IMR-90 (cell line): ENCODE results near the gene SYCN. TPM values are rescaled to one million over a fixed set of nuclear protein-coding genes. Genes with fewer than 3 reads are reported as not detected.

Source experiments
- ATAC-seq: fragments of 200-7000 bp; cut with Tn5 transposase; 2 replicates; pipeline ENCODE4 v1.9.1; 2020; ENCODE audit warnings: low read depth, mild to moderate bottlenecking, moderate library complexity
- BruUV-seq: library from RNA; stranded (reverse); fragments of 400-500 nt; replicated peaks from 2 replicates; lab custom pipeline; 2021; lab: Mats Ljungman, UMichigan
- CTCF ChIA-PET: fragments of 300-600 bp; formaldehyde crosslinking; extraction: SDS; loops from one replicate; lab custom pipeline; 2021; ENCODE audit warnings: antibody characterized with exemption; lab: Yijun Ruan, JAX
- POLR2A ChIA-PET: fragments of 300-600 bp; sonication (Branson Sonifier 250); formaldehyde crosslinking; loops from one replicate; lab custom pipeline; 2022; ENCODE audit warnings: antibody characterized with exemption; ENCODE audit not compliant: unreplicated experiment; lab: Charles Lee
- DNase-seq: peaks from one replicate; pipeline ENCODE4 v3.0.0; 2013
- H2AFZ ChIP-seq: replicated peaks from 2 replicates; pipeline ENCODE3; 2013; ENCODE audit warnings: low read length, mild to moderate bottlenecking; ENCODE audit not compliant: poor library complexity
- H2AK5ac ChIP-seq: 2 replicates; pipeline ENCODE4 v1.6.1; 2013; ENCODE audit warnings: low read depth, low read length, inconsistent platforms
- H2AK9ac ChIP-seq: replicated peaks from 2 replicates; pipeline ENCODE3; 2013; ENCODE audit warnings: mild to moderate bottlenecking, low read depth, low read length, moderate library complexity; ENCODE audit not compliant: poor library complexity
- H2BK120ac ChIP-seq: 2 replicates; pipeline ENCODE4 v1.6.1; 2013; ENCODE audit warnings: low read depth, low read length, inconsistent platforms
- H2BK15ac ChIP-seq: 3 replicates; pipeline ENCODE4 v1.6.1; 2013; ENCODE audit warnings: low read depth, low read length, inconsistent platforms
- H2BK20ac ChIP-seq: 2 replicates; pipeline ENCODE4 v1.6.1; 2013; ENCODE audit warnings: low read depth, mild to moderate bottlenecking, inconsistent platforms, low read length, moderate library complexity
- H2BK5ac ChIP-seq: 2 replicates; pipeline ENCODE4 v1.6.1; 2013; ENCODE audit warnings: mild to moderate bottlenecking, low read depth, low read length, inconsistent platforms; ENCODE audit not compliant: poor library complexity, severe bottlenecking
- H3K14ac ChIP-seq: replicated peaks from 2 replicates; pipeline ENCODE4 v1.6.1; 2013; ENCODE audit warnings: low read depth, low read length, inconsistent platforms
- H3K18ac ChIP-seq: 2 replicates; pipeline ENCODE4 v1.6.1; 2013; ENCODE audit warnings: low read depth, low read length, control low read depth
- H3K23ac ChIP-seq: 2 replicates; pipeline ENCODE4 v1.6.1; 2013; ENCODE audit warnings: low read depth, low read length, inconsistent platforms
- H3K27ac ChIP-seq: 2 replicates; pipeline ENCODE4 v1.5.1; 2013; ENCODE audit warnings: mild to moderate bottlenecking, control low read depth, low read length; ENCODE audit not compliant: insufficient read depth
- H3K27me3 ChIP-seq: 2 replicates; pipeline ENCODE4 v1.6.1; 2013; ENCODE audit warnings: low read length; ENCODE audit not compliant: control insufficient read depth, insufficient read depth
- H3K36me3 ChIP-seq: 2 replicates; pipeline ENCODE4 v1.6.1; 2013; ENCODE audit warnings: low read length, mixed read lengths; ENCODE audit not compliant: control insufficient read depth, insufficient read depth
- H3K4ac ChIP-seq: 2 replicates; pipeline ENCODE4 v1.6.1; 2013; ENCODE audit warnings: low read depth, low read length, inconsistent platforms
- H3K4me1 ChIP-seq: 2 replicates; pipeline ENCODE4 v1.6.1; 2013; ENCODE audit warnings: low read length, mixed read lengths; ENCODE audit not compliant: control insufficient read depth, insufficient read depth
- H3K4me2 ChIP-seq: 2 replicates; pipeline ENCODE4 v1.6.1; 2013; ENCODE audit warnings: low read depth, mild to moderate bottlenecking, control low read depth, low read length, moderate library complexity
- H3K4me3 ChIP-seq: 2 replicates; pipeline ENCODE4 v1.5.1; 2013; ENCODE audit warnings: low read depth, mild to moderate bottlenecking, control low read depth, low read length, moderate library complexity; ENCODE audit not compliant: insufficient read depth
- H3K56ac ChIP-seq: 2 replicates; pipeline ENCODE4 v1.6.1; 2013; ENCODE audit warnings: low read length, inconsistent platforms; ENCODE audit not compliant: insufficient read depth; ENCODE audit errors: extremely low read depth
- H3K79me1 ChIP-seq, 2 experiments: 2 replicates each; pipeline ENCODE4 v1.6.1; 2013; ENCODE audit warnings: low read length in 2 of 2, inconsistent platforms in 1 of 2, low read depth in 1 of 2
- H3K9ac ChIP-seq: 2 replicates; pipeline ENCODE4 v1.6.1; 2013; ENCODE audit warnings: low read depth, low read length, control low read depth
- H3K9me1 ChIP-seq: 2 replicates; pipeline ENCODE4 v1.6.1; 2013; ENCODE audit warnings: low read length, inconsistent platforms; ENCODE audit not compliant: insufficient read depth
- H3K9me3 ChIP-seq: 2 replicates; pipeline ENCODE4 v1.6.1; 2013; ENCODE audit warnings: low read length; ENCODE audit not compliant: control insufficient read depth, insufficient read depth
- H4K20me1 ChIP-seq: 2 replicates; pipeline ENCODE4 v1.6.1; 2013; ENCODE audit warnings: low read length, inconsistent platforms; ENCODE audit not compliant: insufficient read depth
- H4K5ac ChIP-seq: 2 replicates; pipeline ENCODE4 v1.6.1; 2013; ENCODE audit warnings: mild to moderate bottlenecking, low read depth, low read length, control low read depth
- H4K8ac ChIP-seq, 2 experiments: 2 replicates each; pipeline ENCODE4 v1.6.1; 2013; ENCODE audit warnings: low read depth in 2 of 2, low read length in 2 of 2, control low read depth in 1 of 2, inconsistent platforms in 1 of 2
- H4K91ac ChIP-seq: 2 replicates; pipeline ENCODE4 v1.6.1; 2013; ENCODE audit warnings: low read depth, low read length, inconsistent platforms; ENCODE audit not compliant: insufficient read depth
- MAZ ChIP-seq: IDR thresholded peaks from 2 replicates; pipeline ENCODE4 v1.6.1; 2012; ENCODE audit warnings: low read depth, mild to moderate bottlenecking, low read length, improper control_type of control experiment, moderate library complexity, borderline replicate concordance
- WGBS, 2 experiments: methylation state at CpG; one replicate each; pipeline versions ENCODE4 v1.1.5 to v1.1.7; 2013; ENCODE audit warnings: missing lambda C conversion rate in 2 of 2; ENCODE audit not compliant: insufficient read length in 1 of 2; ENCODE audit errors: extremely low coverage in 2 of 2; 5-methylcytosine and 5-hydroxymethylcytosine counted together
- dilution Hi-C: fragments of 300-500 bp; cut with HindIII; formaldehyde crosslinking; loops from one replicate; pipeline ENCODE4 v1.14.3; 2018; ENCODE audit warnings: low sequenced_read_pairs; ENCODE audit not compliant: unreplicated experiment
- in situ Hi-C: fragments of 300-500 bp; cut with MboI; formaldehyde crosslinking; loops from 3 replicates; pipeline ENCODE4 v1.14.3; 2019; ENCODE audit warnings: low sequenced_read_pairs, inconsistent platforms, mixed read lengths
- intact Hi-C: fragments of 100-400 bp; cut with micrococcal nuclease; formaldehyde crosslinking; loops from 2 replicates; pipeline ENCODE4 v1.10.0; 2022
- polyA plus RNA-seq, 3 experiments: library from polyadenylated mRNA; depleted of rRNA; stranded (reverse); fragments of >200 nt; gene quantifications; 2 replicates each; pipeline ENCODE4 v1.2.3, GENCODE V29; 2012; ENCODE audit warnings: low replicate concordance in 1 of 3
- total RNA-seq: library from RNA; depleted of rRNA; stranded (reverse); fragments of >200 nt; gene quantifications from 2 replicates; pipeline ENCODE4 v1.2.3, GENCODE V29; 2012

SYCN gene
- total and polyA plus RNA-seq, 2 of the 4 experiments (the other 2 are of a cell fraction) = not detected

DNA sequence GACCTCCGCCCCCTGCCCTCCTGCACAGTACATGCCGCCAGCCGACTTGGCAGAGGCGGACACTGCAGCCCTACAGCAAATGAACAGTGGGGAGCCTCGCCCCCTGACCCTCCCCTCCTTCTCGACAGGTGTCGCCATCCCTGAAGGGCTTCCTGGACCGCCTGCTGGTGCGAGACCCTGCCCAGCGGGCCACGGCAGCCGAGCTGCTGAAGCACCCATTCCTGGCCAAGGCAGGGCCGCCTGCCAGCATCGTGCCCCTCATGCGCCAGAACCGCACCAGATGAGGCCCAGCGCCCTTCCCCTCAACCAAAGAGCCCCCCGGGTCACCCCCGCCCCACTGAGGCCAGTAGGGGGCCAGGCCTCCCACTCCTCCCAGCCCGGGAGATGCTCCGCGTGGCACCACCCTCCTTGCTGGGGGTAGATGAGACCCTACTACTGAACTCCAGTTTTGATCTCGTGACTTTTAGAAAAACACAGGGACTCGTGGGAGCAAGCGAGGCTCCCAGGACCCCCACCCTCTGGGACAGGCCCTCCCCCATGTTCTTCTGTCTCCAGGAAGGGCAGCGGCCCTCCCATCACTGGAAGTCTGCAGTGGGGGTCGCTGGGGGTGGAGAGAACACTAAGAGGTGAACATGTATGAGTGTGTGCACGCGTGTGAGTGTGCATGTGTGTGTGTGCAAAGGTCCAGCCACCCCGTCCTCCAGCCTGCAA is 25.6 kb downstream of the SYCN start:
- Histone ChIP-seq H2AFZ (no peak overlapping the region), H2BK5ac (no peak overlapping the region), H3K14ac (no peak overlapping the region), H3K4ac (no peak overlapping the region), H3K4me2 (no peak overlapping the region), H3K9ac (no peak overlapping the region), H3K4me1 (no peaks in the 10 kb centered on the region), H4K20me1 (no peaks in the 10 kb centered on the region), H3K36me3 (peaks cover 52% of the 10 kb centered on the region), H4K5ac (no peak overlapping the region), H2AK9ac (no peak overlapping the region), H3K9me3 (no peaks in the 10 kb centered on the region), H3K18ac (no peak overlapping the region), H2BK15ac (no peak overlapping the region), H3K23ac (no peak overlapping the region), H2BK20ac (no peak overlapping the region), H2BK120ac (no peak overlapping the region), H2AK5ac (no peak overlapping the region), H3K9me1 (no peaks in the 10 kb centered on the region), H3K79me1 (no peaks in the 10 kb centered on the region), H4K8ac (no peak overlapping the region), H3K27ac (no peak overlapping the region), H3K56ac (no peak overlapping the region), H4K91ac (no peak overlapping the region), H3K27me3 (no peaks in the 10 kb centered on the region), H3K4me3 (no peak overlapping the region)
- no peak for ATAC-seq
- in situ Hi-C loops = no loop called here
- CTCF ChIA-PET = no interaction called here
- no peak for DNase-seq
- WGBS, 2 experiments = 100% methylated on average over 2 of the region's 30 CpGs; no CpG with 5 or more reads in 1 of the 2 experiments
- no peak for TF ChIP-seq MAZ
- POLR2A ChIA-PET = no interaction called here
- dilution Hi-C loops = no loop called here
- intact Hi-C loops = no loop called here
- no TSS peak for BruUV-seq
